Adipose tissue (tissue), 3 donors: Measurements from ENCODE around the gene ATP2A3. TPM values are rescaled to one million over a fixed set of nuclear protein-coding genes. Genes with fewer than 3 reads are reported as not detected.
A peak's percentile ranks its signal among the peaks of the same experiment; 100 is the strongest.

Source experiments
- H3K27ac ChIP-seq: one replicate; pipeline ENCODE4 v1.5.1; 2013; ENCODE audit warnings: low read depth, low read length
- WGBS, 3 donors: extraction: QIAGEN DNeasy Blood & Tissue Kit; methylation state at CpG; one replicate each; pipeline ENCODE4 v1.1.7; 2013; 5-methylcytosine and 5-hydroxymethylcytosine counted together
- polyA plus RNA-seq, 3 donors: library from polyadenylated mRNA; stranded (reverse); fragments of 200-250 nt; gene quantifications; one replicate each; pipeline ENCODE4 v1.2.3, GENCODE V29; 2013
- donor health status: healthy with polysubstance abuse.
- donor health status: Bipolar disorder and iron deficiency.
- donor health status: healthy.

Gene ATP2A3
- polyA plus RNA-seq, 3 donors = 10.5 to 17.4 (median 13.6) TPM

- WGBS, 3 donors = 54 to 80% (median 58%) methylated on average over 17 to 22 of the region's 22 CpGs
- H3K27ac ChIP-seq = no peak overlapping the region
Observed at GRCh38 chr17:3890082-3890877, 74.0 kb downstream of the ATP2A3 start.

- 87 to 91% (median 87%) methylated on average over 17 of the region's 17 CpGs for WGBS, 3 donors
Observed at GRCh38 chr17:3889325-3890012, 74.8 kb downstream of the ATP2A3 start.

DNA sequence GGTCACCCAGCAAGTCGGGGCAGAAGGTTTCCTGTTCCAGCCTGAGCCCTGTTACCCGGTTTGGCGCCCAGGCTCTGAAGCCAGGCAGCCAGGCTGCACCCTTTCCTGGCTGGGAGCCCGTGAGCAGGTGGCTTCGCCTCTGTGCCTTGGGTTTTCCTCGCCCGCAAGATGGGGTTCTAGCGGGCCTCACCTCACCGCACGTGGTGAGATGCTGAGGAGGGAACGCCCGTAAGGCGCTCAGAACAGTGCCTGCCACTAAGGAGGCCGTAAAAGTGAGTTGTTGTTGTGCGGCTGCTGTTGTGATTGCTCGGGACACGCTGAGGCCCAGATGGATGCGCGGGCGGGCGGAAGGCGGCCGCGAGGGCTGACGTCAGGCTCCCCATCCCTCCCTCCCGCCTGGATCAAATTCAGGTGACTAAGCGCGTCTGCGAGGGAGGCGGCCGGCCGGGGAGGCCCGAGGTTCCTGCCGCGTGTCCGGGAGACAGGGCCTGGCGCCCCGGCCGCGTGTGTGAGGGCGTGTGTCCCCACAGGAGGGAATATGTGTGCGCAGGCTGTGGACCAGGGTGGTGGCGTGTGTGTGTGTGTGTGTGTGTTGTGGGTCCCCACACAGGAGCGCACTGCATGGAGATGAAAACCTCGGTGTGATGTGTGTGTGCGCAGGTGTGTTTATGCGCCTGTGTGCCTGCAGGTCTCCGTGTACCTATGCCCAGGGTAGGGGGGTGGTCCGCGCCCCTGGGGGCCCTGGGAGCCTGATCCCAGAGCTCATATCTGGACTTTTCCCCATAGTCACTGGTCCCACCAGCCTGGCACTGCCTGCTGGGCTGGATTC is 75.7 kb downstream of the ATP2A3 start:
- H3K27ac ChIP-seq = peak overlapping the region; percentile 11
- WGBS, 3 donors = 55 to 64% (median 63%) methylated on average over 49 to 50 of the region's 50 CpGs

More at GRCh38 chr17:3889325-3890012, 74.8 kb downstream of the ATP2A3 start:
- no peak overlapping the region for H3K27ac ChIP-seq

DNA sequence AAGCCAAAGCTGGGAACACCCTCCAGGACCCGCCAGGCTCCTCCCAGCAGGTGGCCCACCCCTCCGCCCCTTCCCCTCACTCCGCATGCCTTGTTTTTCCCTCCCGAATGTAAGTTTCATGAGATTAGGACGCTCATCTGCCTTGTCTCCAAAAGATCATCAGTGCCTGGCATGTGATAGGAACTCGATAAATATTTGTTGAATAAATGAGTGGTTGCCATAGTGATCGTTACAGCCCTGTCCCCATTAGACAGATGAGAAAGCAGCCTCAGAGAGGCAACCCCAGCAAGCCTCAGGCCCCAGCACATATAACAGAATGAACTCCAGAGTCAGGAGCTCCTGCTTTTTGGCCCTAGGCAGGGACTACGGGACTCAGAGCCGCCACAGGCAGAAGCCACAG is 76.4 kb downstream of the ATP2A3 start:
- H3K27ac ChIP-seq = peak overlapping the region; percentile 11
- WGBS, 3 donors = 45 to 76% (median 54%) methylated on average over 9 of the region's 9 CpGs

GRCh38 chr17:3887394-3887793 is 76.8 kb downstream of the ATP2A3 start:
- 57 to 89% (median 61%) methylated on average over 2 of the region's 2 CpGs for WGBS, 3 donors
- H3K27ac ChIP-seq = peak overlapping the region; percentile 2

DNA sequence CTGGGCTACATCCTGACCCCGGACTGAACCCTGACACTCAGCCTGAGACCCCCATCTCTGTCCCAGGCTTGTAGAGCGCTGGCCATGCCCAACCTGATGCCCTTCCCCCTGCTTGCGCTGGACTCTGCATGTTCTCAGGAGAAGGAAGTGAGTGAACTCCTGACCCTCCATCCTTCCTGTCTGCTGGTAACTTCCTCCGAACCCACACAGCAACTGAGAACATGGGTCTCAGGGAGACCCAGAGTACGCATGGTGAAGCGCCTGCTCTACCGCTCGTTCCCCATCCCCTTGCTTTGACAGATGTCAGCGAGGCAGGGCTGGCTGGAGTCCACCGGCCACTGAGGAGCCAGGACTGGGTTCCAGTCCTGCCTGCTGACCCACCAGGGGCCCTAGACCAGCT is 77.5 kb downstream of the ATP2A3 start:
- WGBS, 3 donors = 42 to 76% (median 57%) methylated on average over 9 to 10 of the region's 10 CpGs
- H3K27ac ChIP-seq = peak overlapping the region; percentile 2

DNA sequence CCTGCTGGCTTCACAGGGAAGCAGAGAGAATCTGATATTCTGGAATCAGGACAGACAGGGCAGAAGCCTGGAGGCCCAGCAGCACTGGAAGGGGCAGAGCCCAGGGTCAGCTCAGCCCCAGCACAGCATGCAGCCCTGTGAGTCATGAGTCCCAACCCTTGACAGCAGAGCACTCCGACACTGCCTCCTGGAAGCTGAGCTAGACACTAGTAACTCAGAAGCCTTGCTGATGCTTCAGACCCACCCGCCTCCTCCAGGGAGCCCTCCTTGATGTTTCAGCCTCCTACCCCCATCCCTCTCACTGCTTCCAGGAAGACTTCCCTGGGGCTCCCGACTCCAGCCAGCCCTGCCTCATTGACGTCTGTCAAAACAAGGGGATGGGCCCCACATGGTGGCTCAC is 78.3 kb downstream of the ATP2A3 start:
- 78 to 86% (median 84%) methylated on average over 4 of the region's 4 CpGs for WGBS, 3 donors
- H3K27ac ChIP-seq = no peak overlapping the region

DNA sequence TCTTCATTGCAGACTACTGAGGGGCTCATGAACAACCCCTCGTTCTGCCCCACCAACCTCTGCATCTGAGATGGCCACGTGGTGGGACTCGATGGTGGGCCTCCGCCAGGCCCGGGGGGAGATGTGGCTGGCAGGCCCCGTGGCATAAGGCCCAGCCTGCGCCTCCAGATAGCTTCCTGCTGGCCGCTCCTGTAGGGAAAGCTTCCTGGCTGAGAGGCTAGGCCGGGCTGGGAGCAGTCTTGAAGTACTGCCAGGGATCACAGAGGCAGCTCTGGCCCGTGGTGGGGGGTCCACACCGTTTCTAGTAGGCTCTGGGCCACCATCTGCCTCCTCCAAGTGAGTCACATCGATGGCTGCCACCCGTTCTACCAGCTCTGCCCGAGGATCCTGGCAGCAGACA is 79.0 kb downstream of the ATP2A3 start:
- no peak overlapping the region for H3K27ac ChIP-seq
- WGBS, 3 donors = 62 to 90% (median 78%) methylated on average over 14 of the region's 14 CpGs

GRCh38 chr17:3884188-3884587 is 80.0 kb downstream of the ATP2A3 start:
- no peak overlapping the region for H3K27ac ChIP-seq
- 91 to 94% (median 93%) methylated on average over 12 of the region's 12 CpGs for WGBS, 3 donors

DNA sequence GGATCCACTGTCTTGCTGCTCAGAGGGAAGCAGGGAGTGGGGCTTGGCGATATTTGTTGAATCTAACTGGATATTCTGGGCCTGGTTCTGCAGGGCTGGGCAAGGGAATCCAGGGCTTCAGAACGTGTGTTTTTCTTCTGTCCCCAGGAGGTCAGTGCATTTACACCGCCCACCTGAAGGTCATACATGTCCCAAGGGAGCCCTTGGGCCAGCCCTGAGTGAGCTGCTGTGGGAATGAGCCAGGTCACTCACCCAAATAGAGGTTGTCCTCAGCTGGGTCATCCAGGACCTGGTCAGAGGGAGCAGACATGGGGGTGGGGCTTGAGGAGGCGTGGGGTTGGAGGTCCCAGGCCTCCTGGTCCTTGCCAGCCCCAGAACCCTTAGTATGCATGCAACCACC is 82.0 kb downstream of the ATP2A3 start:
- H3K27ac ChIP-seq = no peak overlapping the region
- 75 to 82% (median 81%) methylated on average over 4 of the region's 4 CpGs for WGBS, 3 donors

DNA sequence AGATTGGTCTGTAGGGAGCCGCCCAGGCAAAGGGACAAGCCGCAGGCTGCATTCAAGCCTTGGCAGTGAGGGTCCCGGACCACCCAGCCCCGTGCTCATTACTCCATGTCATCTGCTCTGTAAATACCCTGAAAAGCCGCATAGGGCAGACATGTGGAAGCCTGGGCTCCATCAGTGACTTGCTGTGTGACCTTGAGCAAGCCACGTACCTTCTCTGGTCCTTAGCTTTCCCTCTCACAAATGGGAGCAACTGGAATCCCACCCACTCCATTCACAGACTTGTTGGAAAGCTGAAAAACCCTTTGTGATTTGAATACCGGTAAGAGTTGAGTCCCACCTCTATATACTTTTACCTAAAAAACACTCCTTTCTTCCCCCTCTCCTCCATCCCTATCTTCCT is 83.3 kb downstream of the ATP2A3 start:
- no peak overlapping the region for H3K27ac ChIP-seq
- WGBS, 3 donors = 80 to 95% (median 91%) methylated on average over 7 of the region's 7 CpGs

DNA sequence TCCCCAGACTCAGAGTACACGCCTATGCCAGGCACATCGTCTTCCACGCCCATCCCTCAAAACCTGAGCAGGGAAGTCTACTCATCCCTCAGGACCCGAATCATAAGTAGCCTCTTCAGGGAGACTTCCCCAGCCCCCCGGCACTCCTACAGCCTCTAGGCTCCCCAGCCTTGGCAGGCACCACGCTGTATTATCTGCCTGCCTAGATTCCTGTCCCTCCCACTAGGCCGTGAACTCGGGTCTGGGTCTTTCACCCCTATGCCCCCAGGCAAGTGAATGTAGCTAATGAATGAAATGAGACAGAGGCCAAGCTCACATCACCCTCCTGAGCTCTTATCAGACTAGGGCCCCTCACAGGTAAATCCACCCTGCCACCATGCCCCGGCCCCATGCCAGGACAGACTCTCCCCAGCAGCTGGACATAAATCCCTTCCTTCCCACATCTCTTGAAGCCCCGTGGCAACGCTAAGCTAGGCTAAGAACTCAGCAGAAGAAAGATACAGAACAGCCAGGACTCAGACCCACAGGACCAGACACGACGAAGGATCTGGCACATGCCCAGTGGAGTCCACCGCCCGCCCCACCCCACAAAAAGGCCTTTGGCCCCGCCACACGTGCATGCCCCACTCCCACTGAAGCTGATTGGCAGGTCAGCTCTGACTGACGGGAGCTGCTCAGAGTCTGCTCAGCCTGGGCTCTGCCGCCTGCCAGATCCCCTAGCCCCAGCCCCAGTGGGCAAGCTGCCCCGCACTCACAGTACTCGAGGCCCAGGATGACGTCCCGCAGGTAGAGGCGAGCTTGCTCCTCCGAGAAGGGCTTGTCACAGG is 84.4 kb downstream of the ATP2A3 start:
- 49 to 78% (median 76%) methylated on average over 25 of the region's 25 CpGs for WGBS, 3 donors
- H3K27ac ChIP-seq = no peak overlapping the region

GRCh38 chr17:3879186-3879585 is 85.1 kb downstream of the ATP2A3 start:
- no peak overlapping the region for H3K27ac ChIP-seq
- WGBS, 3 donors = 64 to 71% (median 67%) methylated on average over 5 of the region's 5 CpGs

- WGBS, 3 donors = 78 to 84% (median 79%) methylated on average over 8 of the region's 8 CpGs
- H3K27ac ChIP-seq = no peak overlapping the region
Observed at GRCh38 chr17:3877220-3877619, 87.0 kb downstream of the ATP2A3 start.

GRCh38 chr17:3875317-3875716 is 88.9 kb downstream of the ATP2A3 start:
- no peak overlapping the region for H3K27ac ChIP-seq
- 93 to 99% (median 94%) methylated on average over 7 of the region's 7 CpGs for WGBS, 3 donors
